ENCODE data around the gene GPATCH4. TPM values are rescaled to one million over a fixed set of nuclear protein-coding genes. Genes with fewer than 3 reads are reported as not detected.
"Not testable (repeated sequence)": the region's sequence is repeated elsewhere in the genome, so short reads cannot be mapped to it uniquely, and the experiment has no call there.

Gene GPATCH4
- total RNA-seq, 1 experiment from 2014 or later: 39.4 TPM

DNA sequence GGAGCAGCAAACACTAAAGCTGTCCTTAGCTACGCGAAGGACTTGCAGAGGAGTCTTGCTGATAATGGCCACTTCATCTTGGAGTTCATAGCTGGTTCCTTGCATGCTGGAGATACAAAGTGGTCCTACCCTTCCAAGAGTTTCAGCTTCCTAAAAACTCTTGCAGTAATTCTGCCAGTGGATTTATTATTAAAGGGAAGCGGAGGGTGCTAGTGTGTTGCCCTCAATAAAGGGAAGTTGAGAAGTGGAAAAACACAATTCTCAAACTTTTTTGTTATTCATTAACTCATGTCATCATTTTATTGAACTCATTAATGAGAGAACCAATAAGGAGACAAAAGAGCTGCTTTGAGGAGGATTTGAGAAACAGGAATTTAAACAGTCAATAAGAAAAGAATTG, 11.4 kb upstream of the GPATCH4 start (continued):
- TF ChIP-seq FOSL1 (IDR thresholded peaks at IDR 0.05; ENCODE audit: low read depth) (no peak), RAD21 (IDR thresholded peaks at IDR 0.05; ENCODE audit: low read depth) (no peak), ELF1 (IDR thresholded peaks at IDR 0.05; ENCODE audit: borderline replicate concordance, low read depth) (no peak)

DNA sequence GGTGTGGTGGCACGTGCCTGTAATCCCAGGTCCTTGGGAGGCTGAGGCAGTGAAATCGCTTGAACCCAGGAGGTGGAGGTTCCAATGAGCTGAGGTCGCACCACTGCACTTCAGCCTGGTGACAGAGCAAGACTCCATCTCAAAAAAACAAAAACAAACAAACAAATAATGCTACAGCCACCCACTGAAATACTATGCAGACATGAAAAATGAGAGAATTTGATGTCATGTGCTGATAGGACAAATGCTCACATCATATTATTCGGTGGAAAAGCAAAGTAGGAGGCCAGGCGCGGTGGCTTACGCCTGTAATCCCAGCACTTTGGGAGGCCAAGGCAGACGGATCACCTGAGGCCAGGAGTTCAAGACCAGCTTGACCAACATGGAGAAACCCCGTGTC, 8.8 kb upstream of the GPATCH4 start:
- H3K27me3 ChIP-seq (ENCODE audit: insufficient read depth, low read length); H2AFZ ChIP-seq (ENCODE audit: low read depth, low read length, poor library complexity, severe bottlenecking); POLR2A ChIA-PET; RAD21 ChIA-PET (ENCODE audit: low non-redundant PET in 1 of 2, low total read pairs in 2 of 2, uncharacterized antibody in 2 of 2, unreplicated experiment in 2 of 2); DNase-seq (ENCODE audit: low read depth, low spot score); H3K9me3 ChIP-seq (ENCODE audit: control insufficient read depth in 1 of 2, insufficient read depth in 1 of 2, low read depth in 1 of 2, low read length in 2 of 2); H3K36me3 ChIP-seq (ENCODE audit: control insufficient read depth in 1 of 2, insufficient read depth in 2 of 2, low read length in 2 of 2); H3K27ac ChIP-seq (ENCODE audit: low read depth, low read length); H3K4me3 ChIP-seq (replicated peaks in 1 of 2; ENCODE audit: low read depth in 1 of 2, low read length in 2 of 2); H3K9me2 ChIP-seq (ENCODE audit: insufficient read depth); H4K20me1 ChIP-seq (ENCODE audit: insufficient read depth); ATAC-seq; BruUV-seq (replicated peaks); intact Hi-C loops (cut with micrococcal nuclease); H3K4me2 ChIP-seq (ENCODE audit: low read length); H3K79me2 ChIP-seq (ENCODE audit: insufficient read depth, low read length); H3K9ac ChIP-seq (ENCODE audit: low read length): not testable (repeated sequence)
- H3K4me1 ChIP-seq (ENCODE audit: control insufficient read depth in 1 of 2, insufficient read depth in 2 of 2, low read length in 2 of 2): peaks cover 0 to 16% of the 10 kb centered on the region in 2 experiments; a peak in 2 of 4 replicates
- CTCF ChIA-PET: interaction anchor here (1.5 kb wide), 1 partner anchor 18 kb away, joined by 4 read pairs; no protein-coding TSS in a partner anchor

DNA sequence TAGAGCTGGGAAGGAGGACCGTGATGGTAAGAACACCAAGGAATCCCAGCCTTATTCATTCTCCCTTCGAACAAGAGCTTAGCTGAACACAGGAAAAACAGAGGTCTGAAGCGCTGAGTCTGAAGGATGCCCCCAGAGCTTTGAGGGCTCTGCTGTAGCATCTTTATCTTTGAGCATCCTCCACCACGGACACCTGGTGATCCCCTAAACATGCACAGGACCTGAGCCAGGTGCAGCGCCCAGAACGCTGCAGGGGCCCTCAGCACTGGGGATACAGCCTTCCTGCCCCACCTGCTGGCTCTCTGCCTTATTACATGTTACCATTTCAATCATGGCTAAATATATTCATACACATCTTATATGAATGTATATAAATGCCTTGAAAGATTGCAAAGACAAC, 7.7 kb upstream of the GPATCH4 start:
- intact Hi-C loops (cut with micrococcal nuclease): loop anchor here (1.0 to 2.0 kb wide), 4 partner anchors 25 to 226 kb away; no protein-coding TSS in a partner anchor
- ATAC-seq (peak; percentile 77), DNase-seq (ENCODE audit: low read depth, low spot score) (no peak)
- RAD21 ChIA-PET (ENCODE audit: low non-redundant PET in 1 of 2, low total read pairs in 2 of 2, uncharacterized antibody in 2 of 2, unreplicated experiment in 2 of 2): interaction anchor here in 1 of 2 experiments (1.0 kb wide), 1 partner anchor 152 kb away, joined by 5 read pairs; no protein-coding TSS in a partner anchor
- no peak overlapping the region for H3K9ac ChIP-seq (ENCODE audit: low read length)
- BruUV-seq (replicated peaks): no TSS peak
- H3K27ac ChIP-seq (ENCODE audit: low read depth, low read length): no peak overlapping the region
- H3K36me3 ChIP-seq (ENCODE audit: control insufficient read depth in 1 of 2, insufficient read depth in 2 of 2, low read length in 2 of 2): no peaks in the 10 kb centered on the region
- no peaks in the 10 kb centered on the region for H4K20me1 ChIP-seq (ENCODE audit: insufficient read depth)
- TF ChIP-seq SIN3A (IDR thresholded peaks at IDR 0.05; ENCODE audit: low read depth) (no peak), RAD21 (IDR thresholded peaks at IDR 0.05; ENCODE audit: low read depth) (peak; percentile 81), CTCF (IDR thresholded peaks at IDR 0.05 in 2 of 3, conservative IDR thresholded peaks at IDR 0.05 in 1 of 3; ENCODE audit: borderline replicate concordance in 1 of 3, insufficient read depth in 1 of 3, low read depth in 2 of 3, low read length in 2 of 3) (peak; percentile 68 to 81 (median 77))
- peaks cover 0 to 16% of the 10 kb centered on the region in 2 experiments; a peak in 2 of 4 replicates for H3K4me1 ChIP-seq (ENCODE audit: control insufficient read depth in 1 of 2, insufficient read depth in 2 of 2, low read length in 2 of 2)
- H3K27me3 ChIP-seq (ENCODE audit: insufficient read depth, low read length): no peaks in the 10 kb centered on the region
- H3K9me3 ChIP-seq (ENCODE audit: control insufficient read depth in 1 of 2, insufficient read depth in 1 of 2, low read depth in 1 of 2, low read length in 2 of 2): no peaks in the 10 kb centered on the region
- no peak overlapping the region for H2AFZ ChIP-seq (ENCODE audit: low read depth, low read length, poor library complexity, severe bottlenecking)
- POLR2A ChIA-PET: interaction anchor here (1.0 to 1.1 kb wide), 2 partner anchors 52 to 152 kb away, joined by 3 to 4 read pairs; no protein-coding TSS in a partner anchor
- no peaks in the 10 kb centered on the region for H3K79me2 ChIP-seq (ENCODE audit: insufficient read depth, low read length)
- H3K4me2 ChIP-seq (ENCODE audit: low read length): peak overlapping the region; percentile 21; the same call in 1 of the 2 replicates
- H3K9me2 ChIP-seq (ENCODE audit: insufficient read depth): no peaks in the 10 kb centered on the region
- CTCF ChIA-PET: interaction anchor here (0.5 to 1.8 kb wide), 11 partner anchors 8 to 223 kb away, joined by 3 to 19 read pairs (median 4); partner anchors contain the start of genes MEF2D and NAXE
- H3K4me3 ChIP-seq (replicated peaks in 1 of 2; ENCODE audit: low read depth in 1 of 2, low read length in 2 of 2): no peak overlapping the region

Data from HCT116 (cell line).